Epidermal melanocyte (primary cell): ENCODE results near the gene ZFP69.
"Not testable (repeated sequence)": the region's sequence is repeated elsewhere in the genome, so short reads cannot be mapped to it uniquely, and the experiment has no call there.

Experiments
- DNase-seq: peaks from one replicate; pipeline ENCODE4 v3.0.0; 2011; ENCODE audit warnings: low spot score; ENCODE audit not compliant: insufficient read length

Gene ZFP69

GRCh38 chr1:40476924-40477677 is at the start of gene ZFP69:
ZFP69 (plus strand) TSS chr1:40477290; CDS start chr1:40479362, 2,072 bp downstream.
- peak; percentile 45 for DNase-seq

- no peak for DNase-seq
These were observed 45.7 kb upstream of the ZFP69 start for GRCh38 chr1:40431385-40431784.

DNA sequence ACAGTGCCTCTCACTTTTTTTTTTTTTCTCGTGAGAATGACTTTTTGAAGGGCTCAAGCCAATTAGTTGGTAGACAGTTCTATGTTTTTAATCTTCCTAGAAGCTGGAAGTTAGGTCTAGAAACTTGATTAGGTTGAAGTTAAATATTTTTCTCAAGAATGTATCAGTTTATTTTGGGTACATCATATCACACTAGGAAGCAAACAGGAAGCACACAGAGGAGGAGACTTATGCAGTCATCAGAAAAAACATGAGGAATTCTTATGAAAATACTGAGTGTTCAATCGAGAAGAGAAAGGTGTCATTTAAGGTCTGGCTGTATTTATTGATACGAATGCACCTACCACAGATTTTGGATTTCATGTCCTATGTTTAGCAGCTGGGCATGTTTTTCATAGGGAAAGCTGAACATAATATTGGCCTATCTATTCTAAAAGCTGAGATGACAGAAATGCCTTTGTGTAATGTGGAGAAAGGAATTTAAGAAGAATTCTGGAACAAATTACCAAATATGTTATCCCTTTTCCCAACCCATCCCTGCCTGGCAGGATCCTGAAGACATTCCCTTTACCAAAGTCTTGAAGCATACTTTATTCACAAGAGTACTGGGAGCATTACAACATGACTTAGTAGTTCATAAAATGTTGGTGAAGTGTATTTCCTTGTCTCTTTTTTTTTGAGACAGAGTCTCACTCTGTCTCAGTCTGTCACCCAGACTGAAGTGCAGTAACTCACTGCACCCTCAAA is 44.3 kb upstream of the ZFP69 start:
- DNase-seq = no peak

- no peak for DNase-seq
These were observed 41.6 kb upstream of the ZFP69 start for GRCh38 chr1:40435471-40435870.

- no peak for DNase-seq
These were observed 41.2 kb upstream of the ZFP69 start for GRCh38 chr1:40435876-40436275.

GRCh38 chr1:40438391-40439015 is 38.6 kb upstream of the ZFP69 start:
- no peak for DNase-seq

- DNase-seq = no peak
These were observed 37.8 kb upstream of the ZFP69 start for GRCh38 chr1:40439247-40439646.

DNA sequence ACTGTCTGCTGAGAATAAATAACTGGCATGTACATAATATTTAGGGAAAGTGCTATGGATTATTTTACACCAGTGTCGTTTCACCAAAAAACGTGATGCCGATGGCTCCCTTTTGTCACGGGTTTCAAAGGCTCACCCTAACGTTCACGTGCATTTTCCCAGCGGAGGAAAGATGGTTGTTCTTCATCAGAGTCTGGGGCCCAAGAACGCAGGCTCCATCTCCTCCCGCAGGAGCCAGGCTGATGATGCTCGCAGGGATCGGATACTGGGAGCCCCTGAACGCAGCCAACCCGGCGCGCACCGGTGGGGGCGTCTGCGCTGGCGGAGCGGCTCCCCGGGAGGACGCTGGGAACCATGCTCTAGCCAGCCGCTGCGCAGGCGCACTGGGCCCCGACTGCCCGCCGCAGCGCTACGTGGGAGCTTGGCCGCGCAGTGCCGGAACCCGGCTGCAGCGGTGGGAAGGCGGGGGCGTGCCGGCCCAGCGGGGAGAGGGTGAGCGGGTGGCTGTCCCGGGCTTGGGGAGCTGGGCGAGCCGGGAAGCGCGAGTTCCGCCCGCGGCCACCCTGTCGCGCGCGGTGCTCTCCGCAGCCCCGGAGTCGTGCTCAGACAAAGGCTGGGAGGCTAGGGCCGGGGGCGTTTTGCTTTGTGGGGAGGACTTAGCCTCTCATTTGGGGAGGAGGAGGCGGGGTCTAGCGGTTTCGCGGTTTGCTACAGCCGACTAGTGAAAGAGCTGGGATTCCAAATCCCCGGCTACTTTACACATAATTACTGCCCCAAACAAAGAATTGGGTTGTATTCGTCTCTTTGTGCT is 27.2 kb upstream of the ZFP69 start, which contains the start of gene ZFP69B:
TSS of gene ZFP69B (plus strand) at position 793 of the 811 bp plus-strand sequence. CDS start 486 bp downstream, outside the sequence.
- peak; percentile 87 for DNase-seq

GRCh38 chr1:40450495-40451237 is 26.4 kb upstream of the ZFP69 start:
- DNase-seq = no peak

- no peak for DNase-seq
These were observed 25.9 kb upstream of the ZFP69 start for GRCh38 chr1:40451238-40451585.

GRCh38 chr1:40454873-40455272 is 22.2 kb upstream of the ZFP69 start:
- DNase-seq = no peak

DNA sequence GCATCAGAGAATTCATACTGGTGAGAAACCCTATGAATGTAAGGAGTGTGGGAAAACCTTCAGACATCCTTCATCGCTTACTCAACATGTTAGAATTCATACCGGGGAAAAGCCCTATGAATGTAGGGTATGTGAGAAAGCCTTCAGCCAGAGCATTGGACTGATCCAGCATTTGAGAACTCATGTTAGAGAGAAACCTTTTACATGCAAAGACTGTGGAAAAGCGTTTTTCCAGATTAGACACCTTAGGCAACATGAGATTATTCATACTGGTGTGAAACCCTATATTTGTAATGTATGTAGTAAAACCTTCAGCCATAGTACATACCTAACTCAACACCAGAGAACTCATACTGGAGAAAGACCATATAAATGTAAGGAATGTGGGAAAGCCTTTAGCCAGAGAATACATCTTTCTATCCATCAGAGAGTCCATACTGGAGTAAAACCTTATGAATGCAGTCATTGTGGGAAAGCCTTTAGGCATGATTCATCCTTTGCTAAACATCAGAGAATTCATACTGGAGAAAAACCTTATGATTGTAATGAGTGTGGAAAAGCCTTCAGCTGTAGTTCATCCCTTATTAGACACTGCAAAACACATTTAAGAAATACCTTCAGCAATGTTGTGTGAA is 14.0 kb upstream of the ZFP69 start:
- DNase-seq = no peak

GRCh38 chr1:40469327-40469726 is 7.8 kb upstream of the ZFP69 start:
- DNase-seq = no peak

DNA sequence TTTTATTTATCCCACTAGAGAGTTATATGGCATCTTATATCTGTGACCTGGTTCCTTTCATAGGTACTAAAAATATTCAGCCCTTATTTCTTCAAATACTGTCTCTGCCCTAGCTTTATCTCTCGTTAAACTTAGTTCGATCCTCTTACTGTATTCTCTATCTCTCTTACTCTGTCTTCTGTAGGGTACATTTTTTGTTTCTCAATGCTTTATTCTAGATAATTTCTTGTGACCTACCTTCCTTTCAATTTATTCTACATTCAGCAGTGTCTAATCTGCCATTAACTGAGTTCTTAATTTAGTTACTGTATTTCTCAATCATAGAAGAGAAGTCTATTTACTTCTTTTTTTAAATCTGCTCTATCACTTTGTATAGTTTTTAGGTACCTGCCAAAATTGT is 1.8 kb upstream of the ZFP69 start:
- no peak for DNase-seq

GRCh38 chr1:40477678-40478053 is 576 bp downstream of the ZFP69 start:
- DNase-seq = no peak

- DNase-seq = no peak
These were observed 1.2 kb downstream of the ZFP69 start for GRCh38 chr1:40478276-40478675.

GRCh38 chr1:40479156-40479555 is 2.1 kb downstream of the ZFP69 start:
- no peak for DNase-seq

DNA sequence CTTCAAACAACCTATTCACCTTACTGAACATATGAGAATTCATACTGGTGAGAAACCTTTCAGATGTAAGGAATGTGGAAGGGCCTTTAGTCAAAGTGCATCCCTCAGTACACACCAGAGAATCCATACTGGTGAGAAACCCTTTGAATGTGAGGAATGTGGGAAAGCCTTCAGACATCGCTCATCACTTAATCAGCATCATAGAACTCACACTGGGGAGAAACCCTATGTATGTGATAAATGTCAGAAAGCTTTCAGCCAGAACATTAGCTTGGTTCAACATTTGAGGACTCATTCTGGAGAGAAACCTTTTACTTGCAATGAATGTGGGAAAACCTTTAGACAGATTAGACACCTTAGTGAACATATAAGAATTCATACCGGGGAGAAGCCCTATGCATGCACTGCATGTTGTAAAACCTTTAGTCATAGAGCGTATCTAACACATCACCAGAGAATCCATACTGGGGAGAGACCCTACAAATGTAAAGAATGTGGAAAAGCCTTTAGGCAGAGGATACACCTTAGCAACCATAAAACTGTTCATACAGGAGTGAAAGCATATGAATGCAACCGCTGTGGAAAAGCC is 18.3 kb downstream of the ZFP69 start:
- no peak for DNase-seq

DNA sequence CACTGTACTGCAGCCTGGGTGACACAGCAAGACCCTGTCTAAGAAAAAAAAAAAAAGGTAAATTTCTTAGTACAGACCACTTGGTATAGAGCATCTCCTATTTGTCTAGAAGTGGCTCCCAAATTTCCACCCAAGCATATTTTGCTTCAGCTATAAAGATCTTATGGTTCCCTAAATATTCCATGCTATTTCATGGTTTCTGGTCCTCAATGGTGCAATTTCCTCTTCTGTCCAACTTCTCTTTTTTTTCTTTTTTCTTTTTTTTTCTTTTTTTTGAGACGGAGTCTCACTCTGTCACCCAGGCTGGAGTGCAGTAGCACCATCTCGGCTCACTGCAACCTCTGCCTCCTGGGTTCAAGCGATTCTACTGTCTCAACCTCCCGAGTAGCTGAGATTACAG is 25.6 kb downstream of the ZFP69 start:
- DNase-seq = not testable (repeated sequence)

- no peak for DNase-seq
These were observed 30.9 kb downstream of the ZFP69 start for GRCh38 chr1:40507973-40508372.
